GM23248 (cell line): ENCODE data around the gene SUMO1. TPM values are rescaled to one million over a fixed set of nuclear protein-coding genes. Genes with fewer than 3 reads are reported as not detected.

ENCODE experiments used
- DNase-seq: peaks from one replicate; pipeline ENCODE4 v3.0.0-alpha.2; 2015
- H2AFZ ChIP-seq: fragments of 200-600 bp; sonication (generic); 2 replicates; pipeline ENCODE4 v1.6.1; 2016; ENCODE audit warnings: antibody characterized with exemption
- H3F3A ChIP-seq: fragments of 200-600 bp; sonication (generic); 2 replicates; pipeline ENCODE4 v1.6.1; 2016; ENCODE audit warnings: mild to moderate bottlenecking, antibody characterized with exemption, mixed run types; ENCODE audit not compliant: insufficient read depth
- H3K27ac ChIP-seq: fragments of 200-600 bp; sonication (generic); 2 replicates; pipeline ENCODE4 v1.5.1; 2016; ENCODE audit warnings: mild to moderate bottlenecking
- H3K27me3 ChIP-seq: fragments of 200-600 bp; sonication (generic); replicated peaks from 2 replicates; pipeline ENCODE4 v1.6.1; 2016; ENCODE audit warnings: mild to moderate bottlenecking; ENCODE audit not compliant: insufficient read depth
- H3K36me3 ChIP-seq: fragments of 200-600 bp; sonication (generic); 2 replicates; pipeline ENCODE4 v1.6.1; 2016; ENCODE audit warnings: low read depth, mild to moderate bottlenecking
- H3K4me1 ChIP-seq: fragments of 200-600 bp; sonication (generic); 2 replicates; pipeline ENCODE4 v1.6.1; 2016; ENCODE audit warnings: mild to moderate bottlenecking; ENCODE audit not compliant: insufficient read depth
- H3K4me2 ChIP-seq: fragments of 200-600 bp; sonication (generic); one replicate; pipeline ENCODE4 v1.6.1; 2016; ENCODE audit warnings: mild to moderate bottlenecking; ENCODE audit not compliant: unreplicated experiment
- H3K4me3 ChIP-seq: fragments of 200-600 bp; sonication (generic); 2 replicates; pipeline ENCODE4 v1.5.1; 2016; ENCODE audit warnings: mild to moderate bottlenecking
- H3K79me2 ChIP-seq: fragments of 200-600 bp; sonication (generic); 2 replicates; pipeline ENCODE4 v1.6.1; 2016; ENCODE audit warnings: mild to moderate bottlenecking; ENCODE audit not compliant: insufficient read depth
- H3K9ac ChIP-seq: fragments of 200-600 bp; sonication (generic); 2 replicates; pipeline ENCODE4 v1.6.1; 2016; ENCODE audit warnings: mild to moderate bottlenecking
- H3K9me2 ChIP-seq: fragments of 200-600 bp; sonication (generic); 2 replicates; pipeline ENCODE4 v1.6.1; 2016; ENCODE audit warnings: mixed run types, mild to moderate bottlenecking, moderate library complexity; ENCODE audit not compliant: insufficient read depth
- H3K9me3 ChIP-seq: fragments of 200-600 bp; sonication (generic); one replicate; pipeline ENCODE4 v1.6.1; 2017; ENCODE audit warnings: low read depth
- H4K20me1 ChIP-seq: fragments of 200-600 bp; sonication (generic); 2 replicates; pipeline ENCODE4 v1.6.0; 2016; ENCODE audit not compliant: insufficient read depth
- EZH2 ChIP-seq: fragments of 200-600 bp; sonication (generic); IDR thresholded peaks from 2 replicates; pipeline ENCODE4 v1.6.1; 2018; ENCODE audit warnings: antibody characterized with exemption, mild to moderate bottlenecking; ENCODE audit not compliant: insufficient read depth, poor library complexity, severe bottlenecking
- EZH2phosphoT487 ChIP-seq: fragments of 200-600 bp; sonication (generic); IDR thresholded peaks from 2 replicates; pipeline ENCODE4 v1.6.1; 2018; ENCODE audit warnings: antibody characterized with exemption, moderate library complexity, mild to moderate bottlenecking, low read depth; ENCODE audit not compliant: insufficient read depth
- WGBS, 2 experiments: methylation state at CpG; one replicate each; pipeline ENCODE4 v1.1.6; 2015 to 2017; ENCODE audit warnings: low lambda C conversion rate in 2 of 2, low coverage in 1 of 2; ENCODE audit errors: missing lambda C conversion rate in 2 of 2; 5-methylcytosine and 5-hydroxymethylcytosine counted together
- in situ Hi-C: fragments of 300-500 bp; cut with MboI; formaldehyde crosslinking; loops from 2 replicates; pipeline ENCODE4 v1.15.0; 2020
- polyA plus RNA-seq: library from polyadenylated mRNA; unstranded; fragments of >200 nt; fragmentation: Nextera tagmentation; extraction: Ambion mirVana; gene quantifications from 2 replicates; pipeline ENCODE4 v1.2.1, GENCODE V29; 2016
- total RNA-seq: library from RNA; depleted of rRNA; stranded (reverse); fragments of >200 nt; shearing (Covaris generic); gene quantifications from 2 replicates; pipeline ENCODE4 v1.2.3, GENCODE V29; 2014

The SUMO1 gene
- total and polyA plus RNA-seq, 2 experiments from 2014 or later, result 157 to 242 TPM

DNA sequence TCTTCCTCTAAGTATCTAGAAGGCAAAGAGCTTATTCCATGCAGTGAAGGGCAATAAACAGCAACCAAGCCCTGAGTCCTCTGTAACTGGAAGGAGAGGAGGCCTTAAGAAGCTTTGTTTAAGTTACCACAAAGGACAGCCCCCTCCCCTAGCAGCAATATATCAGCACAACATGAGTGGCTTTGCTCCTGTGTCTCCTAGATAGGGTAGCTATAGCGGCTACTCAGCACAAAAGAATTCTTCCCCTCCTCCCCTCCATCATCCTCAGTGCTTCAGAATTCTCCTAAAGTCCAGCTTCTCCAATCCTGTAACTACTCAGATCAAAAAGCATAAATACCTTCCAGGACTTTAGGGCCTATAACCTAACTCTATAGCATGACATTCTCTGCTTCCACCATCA lies 16.5 kb downstream of the SUMO1 start:
- Histone ChIP-seq H3K4me1 (peaks cover 13% of the 10 kb centered on the region; the same call in 1 of the 2 replicates), H3K4me3 (no peak overlapping the region), H3K9me3 (no peaks in the 10 kb centered on the region), H3K4me2 (no peak overlapping the region), H3K27me3 (no peaks in the 10 kb centered on the region), H3K27ac (no peak overlapping the region), H3K79me2 (peaks cover 100% of the 10 kb centered on the region), H2AFZ (no peak overlapping the region), H4K20me1 (peaks cover 5% of the 10 kb centered on the region; the same call in 1 of the 2 replicates), H3K9ac (0 out of 2 replicates have a peak overlapping the region, but pooled peaks have one; percentile 2), H3F3A (no peaks in the 10 kb centered on the region), H3K9me2 (no peaks in the 10 kb centered on the region), H3K36me3 (0 out of 2 replicates have a peak, but pooled peaks cover 8% of the 10 kb centered on the region)
- 74 to 77% methylated on average over 1 of the region's 1 CpG for WGBS, 2 experiments
- peak; percentile 40 for DNase-seq
- TF ChIP-seq EZH2, result no peak
- no peak for TF ChIP-seq EZH2phosphoT487
- in situ Hi-C loops, result no loop called here

DNA sequence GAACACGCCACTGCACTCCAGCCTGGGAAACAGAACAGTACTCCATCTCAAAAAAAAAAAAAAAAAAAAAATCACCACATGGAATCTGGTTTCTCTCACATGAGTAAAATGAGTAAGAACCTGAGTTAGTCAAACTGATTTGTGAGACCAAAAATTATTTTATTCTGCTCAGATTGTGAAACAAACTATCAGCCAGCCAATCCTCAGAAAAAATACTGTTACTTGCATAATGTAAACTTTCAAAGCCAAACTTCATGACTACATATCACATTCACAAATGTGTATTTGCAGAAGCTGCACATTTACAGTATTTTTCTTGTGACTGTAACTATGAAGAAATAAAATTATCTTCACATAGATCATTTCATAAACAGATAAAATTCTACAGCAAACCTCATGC lies 23.2 kb downstream of the SUMO1 start:
- H3K4me1 ChIP-seq, result no peaks in the 10 kb centered on the region
- no peaks in the 10 kb centered on the region for H3K9me2 ChIP-seq
- no peak overlapping the region for H3K4me2 ChIP-seq
- no peaks in the 10 kb centered on the region for H3F3A ChIP-seq
- DNase-seq, result peak; percentile 29
- in situ Hi-C loops, result no loop called here
- TF ChIP-seq EZH2phosphoT487 (no peak), EZH2 (no peak)
- peaks cover 92% of the 10 kb centered on the region for H3K79me2 ChIP-seq
- no peaks in the 10 kb centered on the region for H3K27me3 ChIP-seq
- peaks cover 4% of the 10 kb centered on the region; the same call in 1 of the 2 replicates for H4K20me1 ChIP-seq
- no peak overlapping the region for H3K27ac ChIP-seq
- 97 to 100% methylated on average over 1 of the region's 1 CpG for WGBS, 2 experiments
- H2AFZ ChIP-seq, result no peak overlapping the region
- no peak overlapping the region for H3K4me3 ChIP-seq
- peaks cover 34% of the 10 kb centered on the region for H3K36me3 ChIP-seq
- no peak overlapping the region for H3K9ac ChIP-seq
- no peaks in the 10 kb centered on the region for H3K9me3 ChIP-seq

DNA sequence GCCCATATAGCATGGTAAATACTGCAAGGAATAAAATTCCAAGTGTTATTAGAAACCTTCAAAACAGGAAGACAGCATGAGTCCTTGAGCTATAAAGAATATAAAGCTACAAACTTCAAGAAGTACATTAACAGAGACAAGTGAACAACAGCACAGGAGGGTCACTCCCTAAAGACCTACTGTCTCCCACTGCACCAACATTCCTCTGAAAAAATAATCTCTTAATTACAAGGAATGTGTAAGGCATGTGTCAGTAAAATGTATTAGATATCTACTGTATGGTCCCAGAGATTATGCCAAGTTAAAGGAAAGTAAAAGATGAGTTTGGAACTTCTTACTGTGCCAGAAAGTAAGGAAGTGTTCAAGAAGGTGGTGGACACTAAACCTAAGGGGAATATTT lies 29.9 kb downstream of the SUMO1 start:
- H2AFZ ChIP-seq, result no peak overlapping the region
- no peaks in the 10 kb centered on the region for H3K9me3 ChIP-seq
- DNase-seq, result no peak
- H3K79me2 ChIP-seq, result peaks cover 43% of the 10 kb centered on the region
- no peak for TF ChIP-seq EZH2
- TF ChIP-seq EZH2phosphoT487, result no peak
- H3K4me1 ChIP-seq, result no peaks in the 10 kb centered on the region
- no peak overlapping the region for H3K27ac ChIP-seq
- no peaks in the 10 kb centered on the region for H4K20me1 ChIP-seq
- H3K27me3 ChIP-seq, result no peaks in the 10 kb centered on the region
- H3K4me3 ChIP-seq, result no peak overlapping the region
- no peak overlapping the region for H3K4me2 ChIP-seq
- H3F3A ChIP-seq, result peaks cover 8% of the 10 kb centered on the region; the same call in 1 of the 2 replicates
- H3K9ac ChIP-seq, result no peak overlapping the region
- in situ Hi-C loops, result no loop called here
- peaks cover 55% of the 10 kb centered on the region for H3K36me3 ChIP-seq
- no peaks in the 10 kb centered on the region for H3K9me2 ChIP-seq

DNA sequence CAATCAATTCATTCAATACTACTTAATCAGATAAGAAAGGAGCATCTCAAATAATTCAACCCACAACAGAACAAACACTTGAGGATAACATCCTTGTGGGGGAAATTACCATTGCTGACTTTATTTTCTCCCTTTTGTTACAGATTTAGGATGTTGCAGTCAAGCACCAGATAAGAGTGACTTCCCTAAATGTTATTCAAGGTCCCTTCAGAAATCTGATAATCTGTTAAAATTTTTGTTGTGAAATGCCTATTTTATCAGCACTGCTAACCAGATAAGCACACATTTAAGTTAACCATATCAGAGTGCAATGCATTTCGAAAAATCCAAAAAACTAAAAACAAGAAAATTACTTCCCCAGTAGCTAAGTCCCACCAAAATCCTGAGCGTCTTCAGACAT lies 33.5 kb downstream of the SUMO1 start:
- no peaks in the 10 kb centered on the region for H3K9me2 ChIP-seq
- peaks cover 8% of the 10 kb centered on the region; the same call in 1 of the 2 replicates for H3F3A ChIP-seq
- no peak for DNase-seq
- 93 to 100% methylated on average over 2 of the region's 2 CpGs for WGBS, 2 experiments
- no peak for TF ChIP-seq EZH2phosphoT487
- no peak for TF ChIP-seq EZH2
- H3K4me2 ChIP-seq, result no peak overlapping the region
- no peaks in the 10 kb centered on the region for H3K9me3 ChIP-seq
- H3K4me1 ChIP-seq, result no peaks in the 10 kb centered on the region
- peaks cover 13% of the 10 kb centered on the region for H3K79me2 ChIP-seq
- H3K27me3 ChIP-seq, result no peaks in the 10 kb centered on the region
- H3K9ac ChIP-seq, result no peak overlapping the region
- in situ Hi-C loops, result no loop called here
- no peaks in the 10 kb centered on the region for H4K20me1 ChIP-seq
- H2AFZ ChIP-seq, result no peak overlapping the region
- no peak overlapping the region for H3K27ac ChIP-seq
- H3K4me3 ChIP-seq, result no peak overlapping the region
- H3K36me3 ChIP-seq, result peaks cover 36% of the 10 kb centered on the region

DNA sequence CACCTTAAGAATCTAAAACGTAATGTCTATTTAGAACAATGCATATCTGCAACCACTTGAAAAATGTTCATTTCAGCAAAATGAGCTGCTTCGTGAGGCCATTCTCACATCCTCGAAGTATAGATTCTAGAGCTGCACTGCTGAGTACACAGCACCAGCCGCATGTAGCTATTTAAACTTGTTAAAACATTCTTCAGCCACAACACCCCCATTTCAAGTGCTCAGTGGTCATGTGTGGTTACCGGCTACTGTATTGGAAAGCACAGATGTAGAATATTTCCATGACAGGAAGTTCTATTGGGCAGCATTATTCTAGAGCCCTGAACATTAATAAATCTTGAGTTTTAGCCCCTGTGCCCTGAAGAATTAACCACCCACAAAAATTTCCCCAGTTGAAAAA lies 35.0 kb downstream of the SUMO1 start:
- Histone ChIP-seq H3K27me3 (no peaks in the 10 kb centered on the region), H2AFZ (no peak overlapping the region), H3K36me3 (peaks cover 32% of the 10 kb centered on the region), H3K27ac (no peak overlapping the region), H3K4me2 (no peak overlapping the region), H4K20me1 (no peaks in the 10 kb centered on the region), H3K9ac (no peak overlapping the region), H3K9me2 (no peaks in the 10 kb centered on the region), H3F3A (peaks cover 8% of the 10 kb centered on the region; the same call in 1 of the 2 replicates), H3K9me3 (no peaks in the 10 kb centered on the region), H3K4me1 (no peaks in the 10 kb centered on the region), H3K4me3 (no peak overlapping the region), H3K79me2 (0 out of 2 replicates have a peak, but pooled peaks cover 6% of the 10 kb centered on the region)
- TF ChIP-seq EZH2phosphoT487, result no peak
- TF ChIP-seq EZH2, result no peak
- in situ Hi-C loops, result no loop called here
- WGBS, 2 experiments, result 95 to 98% methylated on average over 5 of the region's 5 CpGs
- DNase-seq, result no peak
